ENCODE data around the gene SLC32A1.

SLC32A1 gene

DNA sequence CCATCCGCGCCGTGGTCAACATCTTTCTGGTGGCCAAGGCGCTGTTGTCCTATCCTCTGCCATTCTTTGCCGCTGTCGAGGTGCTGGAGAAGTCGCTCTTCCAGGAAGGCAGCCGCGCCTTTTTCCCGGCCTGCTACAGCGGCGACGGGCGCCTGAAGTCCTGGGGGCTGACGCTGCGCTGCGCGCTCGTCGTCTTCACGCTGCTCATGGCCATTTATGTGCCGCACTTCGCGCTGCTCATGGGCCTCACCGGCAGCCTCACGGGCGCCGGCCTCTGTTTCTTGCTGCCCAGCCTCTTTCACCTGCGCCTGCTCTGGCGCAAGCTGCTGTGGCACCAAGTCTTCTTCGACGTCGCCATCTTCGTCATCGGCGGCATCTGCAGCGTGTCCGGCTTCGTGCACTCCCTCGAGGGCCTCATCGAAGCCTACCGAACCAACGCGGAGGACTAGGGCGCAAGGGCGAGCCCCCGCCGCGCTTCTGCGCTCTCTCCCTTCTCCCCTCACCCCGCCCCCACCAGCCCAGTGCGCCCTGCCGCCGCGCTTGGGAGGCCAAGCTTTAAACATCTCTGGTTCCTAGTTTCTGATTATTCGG is 4.0 kb downstream of the SLC32A1 start:
- no peak for ATAC-seq
- TF ChIP-seq RARB (CRISPR knock-in tag; IDR thresholded peaks at IDR 0.05) (no peak), ZNF70 (CRISPR knock-in tag; IDR thresholded peaks at IDR 0.05) (no peak), SNAI2 (CRISPR knock-in tag; IDR thresholded peaks at IDR 0.05) (no peak), CSDC2 (CRISPR knock-in tag; IDR thresholded peaks at IDR 0.05) (no peak), ARNTL (CRISPR knock-in tag; IDR thresholded peaks at IDR 0.05; ENCODE audit: borderline replicate concordance, low read depth) (no peak), BACH2 (CRISPR knock-in tag; IDR thresholded peaks at IDR 0.05; ENCODE audit: borderline replicate concordance) (no peak), ZFP30 (CRISPR knock-in tag; IDR thresholded peaks at IDR 0.05) (no peak), PPARA (CRISPR knock-in tag; IDR thresholded peaks at IDR 0.05; ENCODE audit: borderline replicate concordance) (no peak), ZFP3 (CRISPR knock-in tag; IDR thresholded peaks at IDR 0.05) (no peak), GLIS3 (CRISPR knock-in tag; IDR thresholded peaks at IDR 0.05) (no peak), ZC3H10 (CRISPR knock-in tag; IDR thresholded peaks at IDR 0.05) (no peak)
- TF ChIP-seq, protein P1, sequence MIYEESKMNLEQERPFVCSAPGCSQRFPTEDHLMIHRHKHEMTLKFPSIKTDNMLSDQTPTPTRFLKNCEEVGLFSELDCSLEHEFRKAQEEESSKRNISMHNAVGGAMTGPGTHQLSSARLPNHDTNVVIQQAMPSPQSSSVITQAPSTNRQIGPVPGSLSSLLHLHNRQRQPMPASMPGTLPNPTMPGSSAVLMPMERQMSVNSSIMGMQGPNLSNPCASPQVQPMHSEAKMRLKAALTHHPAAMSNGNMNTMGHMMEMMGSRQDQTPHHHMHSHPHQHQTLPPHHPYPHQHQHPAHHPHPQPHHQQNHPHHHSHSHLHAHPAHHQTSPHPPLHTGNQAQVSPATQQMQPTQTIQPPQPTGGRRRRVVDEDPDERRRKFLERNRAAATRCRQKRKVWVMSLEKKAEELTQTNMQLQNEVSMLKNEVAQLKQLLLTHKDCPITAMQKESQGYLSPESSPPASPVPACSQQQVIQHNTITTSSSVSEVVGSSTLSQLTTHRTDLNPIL (CRISPR knock-in tag; IDR thresholded peaks at IDR 0.05; ENCODE audit: low read depth) = no peak
- TF ChIP-seq, protein P2, sequence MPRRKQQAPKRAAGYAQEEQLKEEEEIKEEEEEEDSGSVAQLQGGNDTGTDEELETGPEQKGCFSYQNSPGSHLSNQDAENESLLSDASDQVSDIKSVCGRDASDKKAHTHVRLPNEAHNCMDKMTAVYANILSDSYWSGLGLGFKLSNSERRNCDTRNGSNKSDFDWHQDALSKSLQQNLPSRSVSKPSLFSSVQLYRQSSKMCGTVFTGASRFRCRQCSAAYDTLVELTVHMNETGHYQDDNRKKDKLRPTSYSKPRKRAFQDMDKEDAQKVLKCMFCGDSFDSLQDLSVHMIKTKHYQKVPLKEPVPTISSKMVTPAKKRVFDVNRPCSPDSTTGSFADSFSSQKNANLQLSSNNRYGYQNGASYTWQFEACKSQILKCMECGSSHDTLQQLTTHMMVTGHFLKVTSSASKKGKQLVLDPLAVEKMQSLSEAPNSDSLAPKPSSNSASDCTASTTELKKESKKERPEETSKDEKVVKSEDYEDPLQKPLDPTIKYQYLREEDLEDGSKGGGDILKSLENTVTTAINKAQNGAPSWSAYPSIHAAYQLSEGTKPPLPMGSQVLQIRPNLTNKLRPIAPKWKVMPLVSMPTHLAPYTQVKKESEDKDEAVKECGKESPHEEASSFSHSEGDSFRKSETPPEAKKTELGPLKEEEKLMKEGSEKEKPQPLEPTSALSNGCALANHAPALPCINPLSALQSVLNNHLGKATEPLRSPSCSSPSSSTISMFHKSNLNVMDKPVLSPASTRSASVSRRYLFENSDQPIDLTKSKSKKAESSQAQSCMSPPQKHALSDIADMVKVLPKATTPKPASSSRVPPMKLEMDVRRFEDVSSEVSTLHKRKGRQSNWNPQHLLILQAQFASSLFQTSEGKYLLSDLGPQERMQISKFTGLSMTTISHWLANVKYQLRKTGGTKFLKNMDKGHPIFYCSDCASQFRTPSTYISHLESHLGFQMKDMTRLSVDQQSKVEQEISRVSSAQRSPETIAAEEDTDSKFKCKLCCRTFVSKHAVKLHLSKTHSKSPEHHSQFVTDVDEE (CRISPR knock-in tag; IDR thresholded peaks at IDR 0.05) = no peak
- TF ChIP-seq, protein P3, sequence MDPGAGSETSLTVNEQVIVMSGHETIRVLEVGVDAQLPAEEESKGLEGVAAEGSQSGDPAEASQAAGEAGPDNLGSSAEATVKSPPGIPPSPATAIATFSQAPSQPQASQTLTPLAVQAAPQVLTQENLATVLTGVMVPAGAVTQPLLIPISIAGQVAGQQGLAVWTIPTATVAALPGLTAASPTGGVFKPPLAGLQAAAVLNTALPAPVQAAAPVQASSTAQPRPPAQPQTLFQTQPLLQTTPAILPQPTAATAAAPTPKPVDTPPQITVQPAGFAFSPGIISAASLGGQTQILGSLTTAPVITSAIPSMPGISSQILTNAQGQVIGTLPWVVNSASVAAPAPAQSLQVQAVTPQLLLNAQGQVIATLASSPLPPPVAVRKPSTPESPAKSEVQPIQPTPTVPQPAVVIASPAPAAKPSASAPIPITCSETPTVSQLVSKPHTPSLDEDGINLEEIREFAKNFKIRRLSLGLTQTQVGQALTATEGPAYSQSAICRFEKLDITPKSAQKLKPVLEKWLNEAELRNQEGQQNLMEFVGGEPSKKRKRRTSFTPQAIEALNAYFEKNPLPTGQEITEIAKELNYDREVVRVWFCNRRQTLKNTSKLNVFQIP (CRISPR knock-in tag; IDR thresholded peaks at IDR 0.05; ENCODE audit: borderline replicate concordance, low read depth) = no peak

DNA sequence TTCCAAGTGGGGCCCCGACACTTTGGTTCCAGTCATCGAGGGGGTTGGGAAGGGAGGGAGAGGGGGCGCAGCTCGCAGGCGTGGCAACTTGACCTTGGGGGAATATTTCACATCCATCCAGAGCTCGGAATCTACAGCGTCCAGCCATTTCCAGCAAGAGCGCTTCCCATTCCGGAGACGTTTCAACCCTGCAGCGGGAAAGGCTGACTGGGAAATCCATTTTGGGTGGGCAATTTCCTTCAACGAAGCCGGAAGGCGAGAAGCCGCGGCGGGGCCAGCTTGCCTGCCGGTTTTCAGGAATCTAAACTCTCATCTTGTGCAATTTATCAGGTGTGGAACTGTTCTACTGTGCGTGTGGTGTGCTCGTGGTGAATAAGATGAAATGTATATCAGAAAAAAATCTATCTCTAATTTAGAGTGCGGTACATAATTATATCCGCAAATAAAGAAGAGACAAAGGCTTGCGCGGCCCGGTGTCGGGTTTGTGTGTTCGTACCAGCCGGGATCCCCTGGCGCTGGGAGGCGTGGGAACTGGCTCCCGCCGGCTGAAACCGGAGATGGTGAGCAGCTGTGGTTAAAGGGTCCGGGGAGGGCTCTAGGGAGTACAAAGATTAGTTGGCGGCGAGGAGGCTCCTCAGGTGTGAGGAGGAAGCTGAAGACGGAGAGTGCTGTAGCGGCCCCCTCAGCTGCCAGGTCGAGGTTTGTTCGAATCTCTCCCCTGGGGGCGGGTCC is 4.8 kb downstream of the SLC32A1 start:
- ATAC-seq = no peak
- TF ChIP-seq ZFP3 (CRISPR knock-in tag; IDR thresholded peaks at IDR 0.05) = no peak
- TF ChIP-seq ZFP30 (CRISPR knock-in tag; IDR thresholded peaks at IDR 0.05) = no peak

DNA sequence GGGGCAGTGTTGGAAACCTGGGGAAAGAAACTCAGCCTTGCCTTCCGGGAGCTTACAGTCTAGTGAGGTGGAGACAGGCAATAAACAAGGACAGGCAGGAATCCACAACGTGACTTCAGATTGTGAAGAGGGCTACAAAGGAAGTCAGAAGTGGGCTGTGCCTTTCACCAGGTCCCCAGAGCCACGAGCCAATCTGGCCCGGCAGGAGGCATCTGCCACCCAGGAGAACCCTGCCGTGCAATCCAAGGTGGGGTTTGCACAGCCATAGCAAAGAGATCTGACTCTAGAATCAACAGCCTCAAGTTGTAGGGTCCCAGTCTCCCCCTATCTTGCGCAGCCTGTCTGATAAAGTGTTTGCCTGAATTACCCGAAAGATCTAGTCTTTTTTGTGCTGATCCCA is 5.5 kb downstream of the SLC32A1 start:
- no peak for ATAC-seq
- TF ChIP-seq ZFP30 (CRISPR knock-in tag; IDR thresholded peaks at IDR 0.05) (no peak), GLIS3 (CRISPR knock-in tag; IDR thresholded peaks at IDR 0.05) (no peak), ZC3H10 (CRISPR knock-in tag; IDR thresholded peaks at IDR 0.05) (no peak), ESRRG (CRISPR knock-in tag; IDR thresholded peaks at IDR 0.05) (no peak), ZNF8 (CRISPR knock-in tag; IDR thresholded peaks at IDR 0.05) (no peak), OSR1 (CRISPR knock-in tag; IDR thresholded peaks at IDR 0.05) (no peak), ISL1 (CRISPR knock-in tag; IDR thresholded peaks at IDR 0.05) (no peak), SNAI2 (CRISPR knock-in tag; IDR thresholded peaks at IDR 0.05) (no peak), RARB (CRISPR knock-in tag; IDR thresholded peaks at IDR 0.05) (no peak), TCF4 (CRISPR knock-in tag; IDR thresholded peaks at IDR 0.05; ENCODE audit: borderline replicate concordance) (no peak), CSDC2 (CRISPR knock-in tag; IDR thresholded peaks at IDR 0.05) (no peak), TOX (CRISPR knock-in tag; IDR thresholded peaks at IDR 0.05; ENCODE audit: borderline replicate concordance) (no peak), ARNTL (CRISPR knock-in tag; IDR thresholded peaks at IDR 0.05; ENCODE audit: borderline replicate concordance, low read depth) (no peak), ZFP3 (CRISPR knock-in tag; IDR thresholded peaks at IDR 0.05) (no peak)
- TF ChIP-seq, protein P1 (CRISPR knock-in tag; IDR thresholded peaks at IDR 0.05; ENCODE audit: low read depth) = no peak
- TF ChIP-seq, protein P2 (CRISPR knock-in tag; IDR thresholded peaks at IDR 0.05) = no peak
- TF ChIP-seq, protein P4, sequence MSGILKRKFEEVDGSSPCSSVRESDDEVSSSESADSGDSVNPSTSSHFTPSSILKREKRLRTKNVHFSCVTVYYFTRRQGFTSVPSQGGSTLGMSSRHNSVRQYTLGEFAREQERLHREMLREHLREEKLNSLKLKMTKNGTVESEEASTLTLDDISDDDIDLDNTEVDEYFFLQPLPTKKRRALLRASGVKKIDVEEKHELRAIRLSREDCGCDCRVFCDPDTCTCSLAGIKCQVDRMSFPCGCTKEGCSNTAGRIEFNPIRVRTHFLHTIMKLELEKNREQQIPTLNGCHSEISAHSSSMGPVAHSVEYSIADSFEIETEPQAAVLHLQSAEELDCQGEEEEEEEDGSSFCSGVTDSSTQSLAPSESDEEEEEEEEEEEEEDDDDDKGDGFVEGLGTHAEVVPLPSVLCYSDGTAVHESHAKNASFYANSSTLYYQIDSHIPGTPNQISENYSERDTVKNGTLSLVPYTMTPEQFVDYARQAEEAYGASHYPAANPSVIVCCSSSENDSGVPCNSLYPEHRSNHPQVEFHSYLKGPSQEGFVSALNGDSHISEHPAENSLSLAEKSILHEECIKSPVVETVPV (CRISPR knock-in tag; IDR thresholded peaks at IDR 0.05) = no peak

Measured in SK-N-SH treated with all-trans-retinoic acid at 6 μM for 48 hours (cell line).